Left lung (tissue), 10 donors: Measurements from ENCODE around the gene ATP13A3. TPM values are rescaled to one million over a fixed set of nuclear protein-coding genes. Genes with fewer than 3 reads are reported as not detected.
A peak's percentile ranks its signal among the peaks of the same experiment; 100 is the strongest.

Experiments used
- ATAC-seq: fragments of 200-7000 bp; cut with Tn5 transposase; one replicate; pipeline ENCODE4 v1.9.1; 2020; ENCODE audit warnings: moderate library complexity
- DNase-seq, 4 donors: peaks; one replicate each; pipeline ENCODE4 v3.0.0-alpha.2; 2013 to 2020
- H3K27ac ChIP-seq, 2 donors: fragments of 200-600 bp; sonication (generic) in 1 of 2; one replicate each; pipeline versions ENCODE4 v1.5.0 to v1.8.0; 2020 to 2021
- H3K27me3 ChIP-seq, 2 donors: fragments of 200-600 bp; sonication (generic) in 1 of 2; one replicate each; pipeline versions ENCODE4 v1.5.0 to v1.8.0; 2020 to 2021
- H3K36me3 ChIP-seq, 2 donors: fragments of 200-600 bp; sonication (generic) in 1 of 2; one replicate each; pipeline versions ENCODE4 v1.5.0 to v1.8.0; 2020 to 2021
- H3K4me1 ChIP-seq, 2 donors: fragments of 200-600 bp; one replicate each; pipeline ENCODE4 v1.8.0; 2021
- H3K4me3 ChIP-seq, 2 donors: fragments of 200-600 bp; sonication (generic) in 1 of 2; one replicate each; pipeline versions ENCODE4 v1.5.0 to v1.8.0; 2020 to 2021; ENCODE audit warnings: mild to moderate bottlenecking in 1 of 2
- H3K9me3 ChIP-seq, 2 donors: fragments of 200-600 bp; sonication (generic) in 1 of 2; one replicate each; pipeline versions ENCODE4 v1.5.0 to v1.8.0; 2020 to 2021
- intact Hi-C, 2 donors: fragments of 100-400 bp; cut with DNase I; formaldehyde crosslinking; loops; one replicate each; pipeline versions ENCODE4 v1.11.2 to v1.14.2; 2022
- polyA plus RNA-seq, 6 donors: library from polyadenylated mRNA; unstranded; fragments of 120-200 nt; gene quantifications; one replicate each; pipeline ENCODE4 v1.2.1, GENCODE V29; 2013; ENCODE audit not compliant: insufficient read length in 6 of 6
- total RNA-seq, 2 donors: library from RNA; stranded (reverse); fragmentation: NEBNext Ultra II Directional; extraction: Animal tissue kit (Norgen Biotek cat#: 25700); gene quantifications; one replicate each; pipeline ENCODE4 v1.2.1, GENCODE V29; 2021
- TF ChIP-seq, protein P1 (sequence below), 2 donors: fragments of 200-600 bp; sonication (generic) in 1 of 2; IDR thresholded peaks; one replicate each; pipeline versions ENCODE4 v1.5.0 to v1.8.0; 2021; ENCODE audit warnings: antibody characterized with exemption in 2 of 2
- donor health status: DM: no; HTN: yes; CAD: no.
- donor health status: DM: no; HTN: no; CAD: no.

ATP13A3 gene
- total and polyA plus RNA-seq, 8 donors, result 52.0 to 123 (median 59.5) TPM

GRCh38 chr3:194517333-194517732 lies 30.5 kb upstream of the ATP13A3 start:
- H3K27me3 ChIP-seq, result no peaks in the 10 kb centered on the region
- no peak for ATAC-seq
- no peaks in the 10 kb centered on the region for H3K36me3 ChIP-seq
- H3K27ac ChIP-seq, result no peak overlapping the region
- H3K9me3 ChIP-seq, result no peaks in the 10 kb centered on the region
- no peak overlapping the region for H3K4me3 ChIP-seq
- intact Hi-C loops, result no loop called here
- no peak for DNase-seq
- no peaks in the 10 kb centered on the region for H3K4me1 ChIP-seq
- TF ChIP-seq, protein P1, sequence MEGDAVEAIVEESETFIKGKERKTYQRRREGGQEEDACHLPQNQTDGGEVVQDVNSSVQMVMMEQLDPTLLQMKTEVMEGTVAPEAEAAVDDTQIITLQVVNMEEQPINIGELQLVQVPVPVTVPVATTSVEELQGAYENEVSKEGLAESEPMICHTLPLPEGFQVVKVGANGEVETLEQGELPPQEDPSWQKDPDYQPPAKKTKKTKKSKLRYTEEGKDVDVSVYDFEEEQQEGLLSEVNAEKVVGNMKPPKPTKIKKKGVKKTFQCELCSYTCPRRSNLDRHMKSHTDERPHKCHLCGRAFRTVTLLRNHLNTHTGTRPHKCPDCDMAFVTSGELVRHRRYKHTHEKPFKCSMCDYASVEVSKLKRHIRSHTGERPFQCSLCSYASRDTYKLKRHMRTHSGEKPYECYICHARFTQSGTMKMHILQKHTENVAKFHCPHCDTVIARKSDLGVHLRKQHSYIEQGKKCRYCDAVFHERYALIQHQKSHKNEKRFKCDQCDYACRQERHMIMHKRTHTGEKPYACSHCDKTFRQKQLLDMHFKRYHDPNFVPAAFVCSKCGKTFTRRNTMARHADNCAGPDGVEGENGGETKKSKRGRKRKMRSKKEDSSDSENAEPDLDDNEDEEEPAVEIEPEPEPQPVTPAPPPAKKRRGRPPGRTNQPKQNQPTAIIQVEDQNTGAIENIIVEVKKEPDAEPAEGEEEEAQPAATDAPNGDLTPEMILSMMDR (IDR thresholded peaks at IDR 0.05), result no peak

GRCh38 chr3:194514626-194515025 lies 27.8 kb upstream of the ATP13A3 start:
- no peak overlapping the region for H3K27ac ChIP-seq
- no peaks in the 10 kb centered on the region for H3K36me3 ChIP-seq
- H3K9me3 ChIP-seq, result no peaks in the 10 kb centered on the region
- TF ChIP-seq, protein P1 (IDR thresholded peaks at IDR 0.05), result no peak
- H3K27me3 ChIP-seq, result no peaks in the 10 kb centered on the region
- intact Hi-C loops, result no loop called here
- no peak for DNase-seq
- no peaks in the 10 kb centered on the region for H3K4me1 ChIP-seq
- ATAC-seq, result no peak
- no peak overlapping the region for H3K4me3 ChIP-seq

GRCh38 chr3:194512895-194513601 lies 26.2 kb upstream of the ATP13A3 start:
- Histone ChIP-seq H3K27me3 (no peaks in the 10 kb centered on the region), H3K36me3 (no peaks in the 10 kb centered on the region), H3K9me3 (no peaks in the 10 kb centered on the region), H3K27ac (no peak overlapping the region), H3K4me3 (no peak overlapping the region), H3K4me1 (peaks cover 0 to 14% of the 10 kb centered on the region in 2 donors)
- TF ChIP-seq, protein P1 (IDR thresholded peaks at IDR 0.05), result no peak
- ATAC-seq (peak; percentile 64), DNase-seq (peak in 1 of 4 donors; percentile 45)
- intact Hi-C loops, result no loop called here

DNA sequence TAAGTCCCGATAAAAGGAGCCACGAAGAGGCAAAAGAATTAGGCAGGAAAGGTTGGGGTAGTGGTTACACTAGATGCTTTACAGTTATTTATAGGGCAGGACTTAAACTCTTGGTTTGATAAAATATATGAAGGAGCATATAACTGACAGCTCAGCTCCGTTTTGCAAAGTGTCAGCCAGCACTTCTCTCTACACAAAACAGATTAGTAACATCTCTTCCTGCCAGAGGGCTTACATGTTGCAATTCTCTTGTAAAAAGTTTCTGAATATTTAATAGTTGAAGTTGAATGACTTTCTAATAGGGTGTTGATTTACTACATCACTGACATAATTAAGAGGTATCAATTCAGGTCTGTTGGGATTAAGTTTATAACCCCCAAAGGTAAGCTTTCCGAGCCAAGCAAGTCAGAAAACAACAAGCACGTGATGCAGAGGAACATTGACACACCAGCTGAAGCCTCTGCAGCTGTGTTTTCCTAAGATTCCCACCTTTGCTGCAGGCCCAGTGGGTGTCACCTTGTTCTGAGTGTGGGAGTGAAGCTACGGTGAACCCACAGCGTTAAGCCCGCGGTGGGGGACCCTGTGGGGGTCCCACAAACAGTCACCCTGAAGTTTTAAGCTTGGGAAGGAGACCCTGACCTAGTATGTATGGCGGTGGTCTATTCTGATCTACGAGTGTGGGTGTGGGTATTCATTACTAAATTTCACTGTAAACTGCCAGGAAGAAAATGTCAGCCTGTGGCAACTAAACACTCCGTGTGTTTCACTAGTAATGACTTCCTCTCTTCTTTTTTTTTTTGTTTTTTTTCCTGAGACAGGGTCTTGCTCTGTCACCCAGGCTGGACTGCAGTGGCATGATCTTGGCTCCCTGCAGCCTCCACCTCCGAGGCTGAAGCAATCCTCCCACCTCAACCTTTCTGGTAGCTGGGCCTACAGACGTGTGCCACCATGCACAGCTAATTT lies 22.0 kb upstream of the ATP13A3 start:
- H3K4me1 ChIP-seq, result peaks cover 0 to 17% of the 10 kb centered on the region in 2 donors
- H3K9me3 ChIP-seq, result no peaks in the 10 kb centered on the region
- TF ChIP-seq, protein P1 (IDR thresholded peaks at IDR 0.05), result no peak
- ATAC-seq (no peak), DNase-seq (peak in 1 of 4 donors; percentile 19)
- peak overlapping the region in 1 of 2 donors; percentile 78 for H3K27ac ChIP-seq
- no peaks in the 10 kb centered on the region for H3K27me3 ChIP-seq
- intact Hi-C loops, result no loop called here
- H3K4me3 ChIP-seq, result no peak overlapping the region
- H3K36me3 ChIP-seq, result no peaks in the 10 kb centered on the region

- H3K27me3 ChIP-seq, result no peaks in the 10 kb centered on the region
- no peaks in the 10 kb centered on the region for H3K36me3 ChIP-seq
- intact Hi-C loops, result no loop called here
- no peak overlapping the region for H3K27ac ChIP-seq
- H3K4me1 ChIP-seq, result peaks cover 0 to 17% of the 10 kb centered on the region in 2 donors
- no peak for ATAC-seq
- no peak overlapping the region for H3K4me3 ChIP-seq
- H3K9me3 ChIP-seq, result no peaks in the 10 kb centered on the region
- DNase-seq, result no peak
- TF ChIP-seq, protein P1 (IDR thresholded peaks at IDR 0.05), result no peak
Measured at GRCh38 chr3:194507571-194507970, 20.8 kb upstream of the ATP13A3 start.
